Left forelimb (tissue), 1 donor: ENCODE results near the gene SURF4.
"Not testable (repeated sequence)": the region's sequence is repeated elsewhere in the genome, so short reads cannot be mapped to it uniquely, and the experiment has no call there.

Experiments used
- DNase-seq: peaks from one replicate; pipeline ENCODE4 v3.0.0-alpha.2; 2018; ENCODE audit warnings: low spot score

The SURF4 gene

DNA sequence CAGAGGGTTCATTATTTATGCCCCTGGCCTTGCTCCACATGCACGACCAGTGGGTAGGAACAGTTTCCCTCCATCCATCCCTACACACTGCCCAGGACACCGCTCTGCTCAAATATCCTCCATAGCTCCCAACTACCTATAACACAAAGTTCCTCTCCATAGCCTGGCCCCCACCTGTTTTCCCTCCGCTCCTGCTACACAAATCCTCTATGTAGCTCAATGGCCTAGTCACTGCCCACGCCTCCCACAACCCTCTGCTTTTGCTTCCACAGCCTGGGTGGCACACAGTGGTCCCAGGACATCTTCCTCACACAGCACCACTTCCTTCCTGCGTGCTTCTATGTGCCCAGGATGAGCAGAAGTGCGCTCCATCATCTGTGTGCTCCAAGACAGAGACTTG, 21.5 kb upstream of the SURF4 start:
- no peak for DNase-seq

DNA sequence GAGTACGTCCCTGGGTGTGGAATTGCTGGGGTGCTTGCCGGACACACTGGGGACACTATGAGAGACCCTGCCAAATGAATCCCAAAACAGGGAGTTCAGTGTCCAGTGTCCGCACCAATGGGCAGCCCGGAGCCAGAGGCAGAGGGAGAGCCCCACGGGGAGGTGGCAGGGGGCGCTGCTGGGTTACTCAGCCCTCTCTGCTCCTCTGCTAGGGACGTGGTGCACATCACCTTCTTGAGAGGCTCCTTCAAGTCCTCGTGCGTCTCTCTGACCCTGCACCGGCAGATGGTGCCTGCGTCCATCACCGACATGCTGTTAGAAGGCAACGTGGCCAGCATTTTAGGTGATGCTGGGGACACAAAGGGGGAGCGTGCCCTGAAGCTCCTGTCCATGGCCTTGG, 21.1 kb upstream of the SURF4 start:
- no peak for DNase-seq

DNA sequence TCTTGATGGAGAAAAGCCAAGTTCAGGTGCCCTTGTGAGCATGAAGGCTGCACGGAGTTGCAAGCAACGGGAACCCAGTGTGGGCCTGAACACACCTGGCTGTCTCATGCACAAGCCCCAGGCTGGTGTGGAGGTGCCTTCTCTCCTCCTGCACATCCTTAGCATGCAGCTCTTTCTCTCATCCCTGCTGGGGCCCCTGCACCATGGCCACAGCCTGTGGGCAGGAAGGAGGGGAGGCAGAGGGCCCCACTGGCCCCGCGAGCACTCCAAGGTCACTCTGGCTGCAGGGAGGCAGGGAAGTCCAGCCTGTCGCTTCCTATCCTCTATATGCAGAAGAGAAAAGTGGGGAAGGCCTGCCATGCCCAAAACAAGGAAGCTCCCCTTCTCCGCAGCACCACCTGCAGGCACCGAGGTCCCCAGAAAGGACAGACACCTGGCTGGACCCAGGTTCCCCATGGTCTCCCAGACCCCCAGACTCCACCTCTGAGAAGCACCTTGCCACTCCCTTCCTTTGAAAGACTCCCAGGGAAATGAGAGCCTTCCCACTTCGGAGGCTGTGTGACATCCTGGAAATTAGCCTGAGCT, 18.9 kb upstream of the SURF4 start:
- DNase-seq = no peak

DNA sequence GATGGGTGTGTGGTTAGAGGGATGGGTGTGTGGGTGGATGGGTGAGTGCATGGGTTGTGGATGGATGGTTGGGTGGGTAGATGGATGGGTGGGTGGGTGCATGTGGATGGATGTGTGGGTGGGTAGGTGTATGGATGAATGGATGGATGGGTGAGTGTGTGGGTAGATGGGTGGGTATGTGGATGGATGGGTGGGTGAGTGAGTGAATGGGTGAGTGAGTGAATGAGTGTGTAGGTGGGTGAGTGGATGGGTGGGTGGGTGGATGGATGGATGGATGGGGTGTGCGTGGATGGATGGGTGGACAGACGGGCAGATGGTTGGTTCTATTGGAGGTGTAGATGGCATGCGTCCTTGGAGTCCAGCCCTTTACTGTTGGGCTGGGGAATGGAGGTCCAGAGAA, 17.5 kb upstream of the SURF4 start:
- no peak for DNase-seq

DNA sequence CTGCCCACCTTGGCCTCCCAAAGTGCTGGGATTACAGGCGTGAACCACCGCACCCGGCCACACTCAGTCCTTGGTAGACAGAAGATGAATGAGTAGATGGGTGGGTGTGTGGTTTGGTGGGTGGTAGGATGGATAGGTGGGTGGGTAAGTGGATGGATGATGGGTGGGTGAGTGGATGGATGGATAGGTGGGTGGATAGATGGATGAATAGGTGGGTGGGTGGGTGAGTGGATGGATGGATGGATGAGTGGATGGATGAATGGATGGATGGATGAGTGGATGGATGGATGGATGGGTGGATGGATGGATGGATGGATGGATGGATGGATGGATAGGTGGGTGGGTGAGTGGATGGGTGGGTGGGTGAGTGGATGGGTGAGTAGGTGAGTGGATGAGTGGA, 16.4 kb upstream of the SURF4 start:
- DNase-seq = not testable (repeated sequence)

DNA sequence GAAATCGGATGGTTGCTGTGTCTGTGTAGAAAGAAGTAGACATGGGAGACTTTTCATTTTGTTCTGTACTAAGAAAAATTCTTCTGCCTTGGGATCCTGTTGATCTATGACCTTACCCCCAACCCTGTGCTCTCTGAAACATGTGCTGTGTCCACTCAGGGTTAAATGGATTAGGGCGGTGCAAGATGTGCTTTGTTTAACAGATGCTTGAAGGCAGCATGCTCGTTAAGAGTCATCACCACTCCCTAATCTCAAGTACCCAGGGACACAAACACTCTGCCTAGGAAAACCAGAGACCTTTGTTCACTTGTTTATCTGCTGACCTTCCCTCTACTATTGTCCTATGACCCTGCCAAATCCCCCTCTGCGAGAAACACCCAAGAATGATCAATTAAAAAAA, 15.6 kb upstream of the SURF4 start:
- not testable (repeated sequence) for DNase-seq

DNA sequence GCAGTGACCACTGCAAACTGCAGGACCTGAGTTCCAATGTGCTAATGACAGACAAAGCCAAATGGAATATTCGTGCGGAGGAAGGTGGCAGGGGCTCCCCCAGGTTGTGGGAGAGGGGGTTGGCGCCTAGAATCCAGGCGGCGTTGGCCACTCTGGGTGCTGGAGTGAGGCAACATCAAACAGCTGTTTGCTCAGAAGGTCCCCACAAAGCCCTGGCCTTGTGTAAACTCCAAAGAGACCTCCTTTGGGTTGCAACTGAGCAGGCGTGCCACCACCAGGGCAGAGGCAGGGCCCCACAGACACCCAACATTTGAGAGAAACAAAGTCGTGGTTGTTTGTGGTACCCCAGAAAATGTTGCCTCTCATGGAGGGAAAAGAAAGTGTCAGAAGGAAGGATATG, 14.9 kb upstream of the SURF4 start:
- DNase-seq = no peak

DNA sequence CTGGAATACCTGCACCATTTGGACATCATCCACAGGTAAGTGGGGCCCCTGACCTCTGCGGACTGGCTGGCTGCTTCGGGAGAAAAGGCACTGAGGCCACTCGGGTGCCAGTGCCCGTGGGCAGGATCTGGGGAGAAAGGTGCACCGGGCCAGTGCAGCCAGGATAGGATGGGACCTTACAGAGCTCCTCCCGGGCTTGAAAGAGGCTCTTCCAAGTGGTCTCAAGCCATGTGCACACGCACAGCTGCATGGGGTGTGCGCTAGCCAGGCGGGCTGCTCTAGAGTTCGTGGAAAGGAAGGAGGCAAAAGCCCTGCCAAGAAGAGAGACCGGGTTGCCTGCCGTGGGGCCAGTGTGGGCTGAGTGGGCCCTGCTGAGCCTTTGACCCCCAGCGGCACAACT, 13.7 kb upstream of the SURF4 start:
- no peak for DNase-seq

DNA sequence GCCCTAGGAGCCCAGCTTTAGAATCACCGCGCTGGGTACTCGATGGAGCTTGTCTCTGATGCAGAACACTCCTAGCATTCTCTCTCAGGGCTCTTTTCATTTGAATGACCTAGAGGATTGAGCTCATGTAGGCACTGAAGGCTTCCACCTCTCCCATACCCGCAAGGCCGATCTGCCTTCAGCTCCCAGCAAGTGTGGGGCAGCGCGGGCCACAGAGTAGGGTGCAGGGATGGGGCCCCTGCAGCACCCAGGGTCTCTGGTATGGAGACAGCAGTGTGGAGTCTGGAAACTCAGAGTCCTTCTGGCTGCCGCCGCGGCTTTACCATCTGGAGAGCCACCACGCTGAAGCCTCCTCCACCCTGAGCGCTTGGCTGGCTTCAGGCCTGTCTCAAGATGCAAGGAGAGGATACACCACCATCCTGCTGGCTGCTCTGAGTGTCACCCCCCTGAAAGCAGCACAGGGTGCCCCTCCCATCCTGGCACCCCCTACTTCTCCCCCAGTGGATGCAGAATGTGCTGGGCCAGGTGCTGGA, 13.2 kb upstream of the SURF4 start:
- DNase-seq = no peak

DNA sequence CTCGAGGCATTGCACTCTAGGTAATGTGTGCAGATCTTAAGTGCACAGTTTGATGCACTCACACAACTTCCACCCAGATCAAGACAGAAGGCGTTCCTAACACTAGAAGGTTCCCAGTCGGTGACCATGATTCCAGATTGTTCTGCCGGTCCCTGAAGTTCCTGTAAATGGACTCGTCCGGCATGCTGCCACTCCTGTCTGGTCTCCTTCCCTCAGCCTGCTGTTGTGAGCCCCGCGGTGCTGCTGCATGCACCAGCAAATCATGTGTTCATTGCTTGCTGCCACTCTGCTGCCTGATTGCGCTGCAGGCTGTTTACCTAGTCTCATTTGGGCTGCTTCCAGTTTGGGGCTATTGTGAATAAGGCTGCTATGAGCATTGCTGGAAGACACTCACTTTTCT, 11.8 kb upstream of the SURF4 start:
- DNase-seq = no peak

DNA sequence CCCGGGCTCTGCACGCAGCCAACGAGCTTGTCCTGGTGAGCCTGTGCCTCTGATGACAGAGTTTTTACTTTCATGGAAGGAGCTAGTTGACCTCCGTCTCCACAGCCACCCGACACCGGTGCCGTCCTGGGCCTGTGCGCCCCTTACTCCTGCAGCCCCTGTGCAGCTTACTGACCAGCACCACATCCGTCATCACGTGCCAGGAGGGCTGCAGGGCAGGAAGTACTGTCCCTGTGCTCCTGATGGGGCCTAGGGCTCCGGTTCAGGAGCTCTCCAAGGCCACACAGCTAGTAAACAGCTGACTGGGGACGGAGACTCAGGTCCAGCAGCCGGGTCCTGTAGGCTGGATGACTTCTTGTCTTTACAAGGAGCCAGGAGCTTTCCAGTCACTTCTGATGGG, 10.5 kb upstream of the SURF4 start:
- DNase-seq = no peak

DNA sequence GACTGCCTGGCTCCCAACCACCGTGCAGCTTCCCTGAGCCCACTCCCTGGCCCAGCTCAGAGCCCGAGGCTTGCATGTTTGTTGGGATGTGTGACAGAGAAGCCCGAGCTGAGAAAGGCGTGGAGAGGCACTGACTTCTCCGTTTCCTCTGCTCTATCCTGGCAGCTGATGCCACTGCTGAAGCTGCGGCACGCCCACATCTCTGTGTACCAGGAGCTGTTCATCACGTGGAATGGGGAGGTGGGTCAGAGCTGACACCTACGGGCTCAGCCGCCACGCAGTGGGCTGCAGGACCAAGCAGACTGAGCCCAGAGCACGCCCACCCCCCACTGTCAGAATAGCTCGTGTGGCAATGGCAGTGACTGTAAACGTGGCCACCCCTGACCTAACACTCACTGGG, 9.6 kb upstream of the SURF4 start:
- DNase-seq = no peak

DNA sequence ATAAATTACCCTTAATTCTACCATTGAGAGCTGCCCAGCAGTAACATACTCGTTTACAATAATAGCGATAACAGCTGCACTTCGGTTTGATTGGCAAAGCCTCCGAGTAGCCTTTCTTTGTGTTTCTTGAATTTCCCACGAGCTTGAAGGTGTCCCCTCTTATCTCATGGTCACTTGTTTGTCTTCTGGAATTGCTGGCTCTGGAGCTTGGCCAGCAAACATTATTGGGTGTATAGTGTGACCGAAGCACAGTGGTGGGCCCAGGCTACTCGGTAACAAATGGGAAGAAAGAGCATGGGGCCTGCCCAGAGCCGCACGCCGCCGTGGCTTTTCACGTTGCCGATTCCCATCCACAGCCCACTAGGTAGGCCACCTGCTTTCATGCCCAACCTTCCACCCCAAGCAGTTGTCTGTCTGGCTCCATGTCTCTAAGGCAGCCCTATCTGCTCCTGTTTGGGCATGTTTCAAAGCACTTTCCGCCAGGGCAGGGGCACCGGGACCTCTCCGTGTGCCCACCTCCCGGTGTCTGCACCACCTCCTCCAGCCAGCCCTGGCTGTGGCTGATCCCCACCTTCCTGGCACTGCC, 9.0 kb upstream of the SURF4 start:
- DNase-seq = no peak

DNA sequence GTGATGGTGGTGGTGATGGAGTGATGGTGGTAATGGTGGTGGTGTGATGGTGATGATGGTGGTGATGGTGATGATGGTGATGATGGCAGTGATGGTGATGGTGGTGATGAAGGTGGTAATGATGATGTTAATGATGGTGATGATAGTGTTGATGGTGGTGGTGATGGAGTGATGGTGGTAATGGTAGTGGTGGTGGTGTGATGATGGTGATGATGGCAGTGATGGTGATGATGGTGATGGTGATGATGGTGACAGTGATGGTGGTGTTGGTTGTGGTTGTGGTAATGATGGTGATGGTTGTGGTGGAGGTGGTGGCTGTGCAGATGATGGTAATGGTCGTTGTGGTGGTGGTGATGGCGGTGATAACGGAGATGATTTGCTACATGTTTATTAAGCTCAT, 7.6 kb upstream of the SURF4 start:
- DNase-seq = no peak

DNA sequence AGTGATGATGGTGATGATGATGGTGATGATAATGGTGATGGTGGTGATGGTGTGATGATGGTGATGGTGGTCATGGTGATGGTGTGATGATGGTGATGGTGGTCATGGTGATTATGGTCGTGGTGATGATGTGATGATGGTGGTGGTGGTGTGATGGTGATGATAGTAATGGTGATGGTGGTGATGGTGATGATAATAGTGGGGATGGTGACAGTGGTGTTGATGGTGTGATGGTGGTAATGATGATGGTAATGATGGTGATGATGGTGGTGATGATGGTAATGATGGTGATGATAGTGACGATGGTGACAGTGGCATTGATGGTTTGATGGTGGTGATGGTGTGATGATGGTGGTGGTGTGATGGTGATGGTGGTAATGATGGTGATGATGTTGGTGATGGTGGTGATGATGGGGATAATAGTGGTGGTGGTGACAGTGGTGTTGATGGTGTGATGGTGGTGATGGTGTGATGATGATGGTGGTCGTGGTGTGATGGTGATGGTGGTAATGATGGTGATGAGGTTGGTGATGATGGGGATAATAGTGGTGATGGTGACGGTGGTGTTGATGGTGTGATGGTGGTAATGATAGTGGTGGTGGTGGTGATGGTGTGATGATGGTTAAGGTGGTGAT, 6.8 kb upstream of the SURF4 start:
- no peak for DNase-seq

DNA sequence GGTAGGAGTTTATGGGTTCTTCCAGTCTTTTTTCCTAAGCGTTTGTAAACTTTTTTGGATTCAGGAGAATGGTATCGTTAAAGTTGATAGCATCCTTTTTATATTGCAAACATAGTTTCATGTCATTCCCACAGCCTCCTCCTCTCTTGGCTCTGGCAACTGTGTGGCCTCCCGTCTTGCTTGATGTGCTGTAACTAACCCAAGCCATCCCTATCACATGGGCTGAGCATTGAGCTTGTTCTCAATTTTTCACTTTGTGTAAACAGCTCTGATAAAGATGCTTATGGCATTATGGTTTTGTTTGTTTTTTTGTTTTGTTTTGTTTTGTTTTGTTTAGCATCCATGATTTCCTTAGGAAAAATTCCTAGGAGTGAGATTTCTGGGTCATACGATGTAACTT, 4.9 kb upstream of the SURF4 start:
- no peak for DNase-seq

DNA sequence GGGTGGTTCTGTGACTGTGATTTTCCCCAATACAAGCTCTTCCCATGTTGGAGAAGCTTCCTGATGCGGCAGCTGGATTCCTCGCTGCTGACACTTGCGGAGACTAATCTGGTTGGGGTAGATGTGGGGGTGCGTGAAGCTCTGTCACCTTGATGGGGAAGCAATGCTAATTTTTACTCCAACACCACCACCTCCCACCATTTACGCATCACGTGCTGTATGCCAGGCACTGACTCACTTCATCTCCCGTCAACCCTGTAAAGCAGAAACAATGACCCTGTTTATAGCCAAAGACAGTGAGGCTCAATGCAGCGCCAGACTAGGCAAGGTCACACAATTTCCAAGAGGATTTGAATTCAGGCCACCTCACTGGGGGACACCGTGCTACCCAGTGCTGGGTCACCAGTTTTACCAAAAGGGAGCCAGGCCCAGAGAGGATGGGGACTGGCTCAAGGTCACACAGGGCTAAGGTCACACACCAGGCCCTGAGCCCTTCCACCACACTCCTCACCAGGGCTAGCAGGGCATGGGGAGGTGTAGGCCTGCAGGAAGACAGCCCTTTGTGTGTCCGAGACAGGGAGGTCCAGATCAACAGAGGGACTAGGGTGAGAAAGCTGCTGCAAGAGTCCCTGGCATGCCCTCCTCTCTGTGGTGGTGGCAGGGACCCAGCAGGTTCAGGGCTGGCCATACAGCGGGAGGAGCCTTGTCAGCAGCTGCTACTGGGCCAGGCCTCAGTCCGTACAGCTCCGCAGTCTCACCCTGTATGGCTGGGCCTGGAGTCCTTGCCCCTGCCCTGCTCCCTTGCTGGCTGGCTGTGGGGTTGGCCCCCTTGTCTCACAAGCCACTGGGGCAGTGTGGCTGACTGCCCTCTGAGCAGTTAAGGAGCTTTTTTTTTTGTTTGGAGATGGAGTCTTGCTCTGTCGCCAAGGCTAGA, 3.6 kb upstream of the SURF4 start:
- no peak for DNase-seq

DNA sequence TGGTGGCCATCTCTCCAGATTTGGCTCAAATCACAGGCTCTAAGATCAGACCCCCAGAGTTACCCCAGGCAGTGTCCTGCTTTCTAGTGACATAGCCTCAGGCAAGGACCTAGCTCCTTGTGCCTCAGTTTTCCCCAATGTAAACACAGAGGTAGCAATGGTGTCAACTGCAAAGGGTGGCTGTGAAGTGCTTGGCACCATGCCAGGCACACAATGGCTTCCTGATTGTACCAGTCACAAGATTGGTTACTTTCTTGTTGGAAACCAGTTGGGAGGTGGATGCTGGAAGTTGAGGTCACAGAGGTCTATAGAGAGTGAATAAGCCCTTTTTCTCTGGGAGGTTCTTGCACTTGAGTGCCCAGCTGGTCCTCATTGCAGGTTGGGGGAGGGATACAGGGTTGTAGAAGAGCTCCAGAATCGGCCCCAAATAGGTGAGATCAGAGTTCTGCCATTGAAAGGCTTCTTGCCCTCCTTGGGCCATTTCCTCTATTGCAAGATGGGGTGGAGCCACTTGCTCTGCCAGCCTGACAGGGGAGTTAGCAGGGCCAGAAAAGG, 2.6 kb upstream of the SURF4 start:
- no peak for DNase-seq

DNA sequence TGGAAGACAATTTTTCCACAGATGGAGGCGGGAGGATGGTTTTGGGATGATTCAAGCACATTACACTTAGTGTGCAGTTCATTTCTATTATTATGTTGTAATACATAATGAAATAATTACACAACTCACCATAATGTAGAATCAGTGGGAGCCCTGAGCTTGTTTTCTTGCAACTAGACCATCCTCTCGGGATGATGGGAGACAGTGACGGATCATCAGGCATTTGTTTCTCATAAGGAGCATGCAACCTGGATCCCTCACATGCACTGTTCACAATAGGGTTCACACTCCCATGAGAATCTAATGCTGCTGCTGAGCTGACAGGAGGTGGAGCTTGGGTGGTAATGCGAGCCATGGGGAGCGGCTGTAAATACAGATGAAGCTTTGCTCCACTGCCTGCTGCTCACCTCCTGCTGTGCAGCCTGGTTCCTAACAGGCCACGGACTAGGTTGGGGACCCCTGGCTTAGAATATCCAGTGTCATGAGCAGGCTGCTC, 1.9 kb upstream of the SURF4 start:
- no peak for DNase-seq

DNA sequence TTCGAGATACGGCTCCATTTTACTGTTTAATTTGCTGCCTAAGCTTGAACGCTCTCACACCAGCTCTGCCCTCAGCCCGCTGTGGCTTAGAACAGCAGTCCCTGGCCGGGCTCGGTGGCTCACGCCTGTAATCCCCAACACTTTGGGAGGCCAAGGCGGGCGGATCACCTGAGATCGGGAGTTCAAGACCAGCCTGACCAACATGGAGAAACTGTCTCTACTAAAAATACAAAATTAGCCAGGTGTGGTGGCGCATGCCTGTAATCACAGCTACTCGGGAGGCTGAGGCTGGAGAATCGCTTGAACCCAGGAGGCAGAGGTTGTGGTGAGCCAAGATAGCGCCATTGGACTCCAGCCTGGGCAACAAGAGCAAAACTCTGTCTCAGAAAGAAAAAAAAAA, 1.4 kb upstream of the SURF4 start:
- DNase-seq = not testable (repeated sequence)

DNA sequence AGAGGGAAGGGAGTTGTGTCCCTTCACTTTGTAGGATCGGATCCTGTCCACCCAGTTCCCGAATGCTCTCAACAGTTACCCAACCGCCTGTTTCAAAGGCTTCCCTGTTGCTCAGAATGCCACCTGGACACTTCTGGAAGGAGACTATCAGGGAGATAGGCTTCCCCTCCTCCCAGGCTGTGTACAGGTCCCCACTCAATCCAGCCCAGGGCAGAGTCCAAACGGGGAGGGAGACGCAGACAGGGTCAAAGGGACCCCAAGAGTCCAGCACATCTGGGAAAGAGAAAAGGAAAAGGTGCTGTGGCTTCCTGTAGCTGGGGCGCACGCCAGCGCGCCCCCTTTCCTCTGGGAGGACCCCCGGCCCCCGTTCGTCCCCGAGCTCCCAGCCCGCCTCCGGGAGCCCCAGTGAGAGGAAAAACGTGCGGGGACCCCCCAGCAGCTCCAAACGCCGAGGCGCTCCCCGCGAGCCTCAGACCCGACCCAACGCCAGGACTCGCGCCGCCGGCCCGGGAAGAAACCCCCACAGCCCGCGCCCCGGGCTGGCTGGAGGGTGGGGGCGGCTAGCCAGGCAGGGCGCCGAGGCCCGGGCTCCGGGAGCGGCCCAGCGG, 640 bp downstream of the SURF4 start:
- no peak for DNase-seq

DNA sequence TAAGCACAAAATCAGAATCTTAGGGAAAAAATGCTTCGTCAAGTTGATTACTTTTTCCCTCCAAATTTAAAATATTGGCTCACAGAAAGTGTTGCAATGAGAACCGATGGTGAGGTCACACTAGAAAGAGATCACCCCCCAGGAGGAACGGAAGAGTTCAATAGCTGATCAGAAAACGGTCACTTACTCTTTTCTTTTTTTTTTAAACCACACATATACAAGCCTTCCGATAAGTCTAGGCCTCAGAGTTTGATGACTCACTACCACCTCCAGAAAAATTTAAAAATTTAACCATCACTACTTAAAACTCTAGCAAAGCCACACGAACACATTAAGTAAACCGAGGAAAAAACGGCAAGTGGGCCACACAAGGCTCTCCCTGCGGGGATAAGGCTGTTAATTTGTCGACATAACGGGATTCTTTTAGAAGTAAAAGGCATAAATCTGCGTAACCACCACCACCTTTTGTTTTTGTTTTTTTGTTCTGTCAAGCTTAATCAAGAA, 1.2 kb downstream of the SURF4 start:
- DNase-seq = no peak
